Neuronal stem cell (in vitro differentiated cells): Measurements from ENCODE around the gene SEL1L3.
A peak's percentile ranks its signal among the peaks of the same experiment; 100 is the strongest.

Experiments
- DNase-seq: peaks from one replicate; pipeline ENCODE4 v3.0.0-alpha.2; 2013; ENCODE audit warnings: low spot score
- H2AFZ ChIP-seq: one replicate; pipeline ENCODE4 v1.6.1; 2013; ENCODE audit warnings: mild to moderate bottlenecking, low read length, inconsistent platforms
- H2AK5ac ChIP-seq: 2 replicates; pipeline ENCODE4 v1.6.1; 2013; ENCODE audit warnings: low read depth, mild to moderate bottlenecking, inconsistent platforms, low read length, moderate library complexity, mixed read lengths
- H2BK120ac ChIP-seq: 2 replicates; pipeline ENCODE4 v1.6.1; 2013; ENCODE audit warnings: low read depth, mild to moderate bottlenecking, inconsistent platforms, low read length, moderate library complexity, mixed read lengths
- H2BK12ac ChIP-seq: one replicate; pipeline ENCODE4 v1.6.1; 2013; ENCODE audit warnings: low read length, inconsistent platforms
- H2BK15ac ChIP-seq: 2 replicates; pipeline ENCODE4 v1.6.1; 2013; ENCODE audit warnings: mild to moderate bottlenecking, low read length, inconsistent platforms, mixed read lengths
- H2BK5ac ChIP-seq: one replicate; pipeline ENCODE4 v1.6.1; 2013; ENCODE audit warnings: inconsistent platforms, mild to moderate bottlenecking, low read length, moderate library complexity
- H3K14ac ChIP-seq: one replicate; pipeline ENCODE4 v1.6.1; 2013; ENCODE audit warnings: low read length, inconsistent platforms
- H3K18ac ChIP-seq: 2 replicates; pipeline ENCODE4 v1.6.1; 2013; ENCODE audit warnings: low read length, inconsistent platforms
- H3K23ac ChIP-seq: 2 replicates; pipeline ENCODE4 v1.6.1; 2013; ENCODE audit warnings: low read depth, mild to moderate bottlenecking, mixed read lengths, low read length, inconsistent platforms; ENCODE audit not compliant: poor library complexity
- H3K27ac ChIP-seq: replicated peaks from 3 replicates; pipeline ENCODE4 v1.5.1; 2013; ENCODE audit warnings: low read length, inconsistent platforms
- H3K27me3 ChIP-seq, 3 experiments: 2 replicates each; pipeline ENCODE4 v1.6.1; 2013; ENCODE audit warnings: low read length in 3 of 3, mild to moderate bottlenecking in 2 of 3, inconsistent platforms in 1 of 3, low read depth in 1 of 3, mixed read lengths in 1 of 3, moderate library complexity in 1 of 3; ENCODE audit not compliant: control insufficient read depth in 3 of 3, insufficient read depth in 3 of 3
- H3K36me3 ChIP-seq, 2 donors: replicated peaks in 1 of 2; 2 replicates each; pipeline ENCODE4 v1.6.1; 2013; ENCODE audit warnings: low read length in 2 of 2; ENCODE audit not compliant: control insufficient read depth in 2 of 2, insufficient read depth in 2 of 2
- H3K4ac ChIP-seq: 2 replicates; pipeline ENCODE4 v1.6.1; 2013; ENCODE audit warnings: inconsistent platforms, mild to moderate bottlenecking, low read length, moderate library complexity
- H3K4me1 ChIP-seq, 2 donors: 1 replicate in 1 of 2; 2 replicates in 1 of 2; pipeline ENCODE4 v1.6.1; 2013; ENCODE audit warnings: low read length in 2 of 2, low read depth in 1 of 2; ENCODE audit not compliant: control insufficient read depth in 2 of 2, insufficient read depth in 1 of 2
- H3K4me2 ChIP-seq: one replicate; pipeline ENCODE4 v1.6.1; 2013; ENCODE audit warnings: mild to moderate bottlenecking, low read length, inconsistent platforms; ENCODE audit not compliant: insufficient read depth, poor library complexity, severe bottlenecking
- H3K4me3 ChIP-seq, 2 donors: 2 replicates each; pipeline ENCODE4 v1.5.1; 2013; ENCODE audit warnings: low read length in 2 of 2, mild to moderate bottlenecking in 2 of 2, inconsistent platforms in 1 of 2, moderate library complexity in 1 of 2
- H3K79me1 ChIP-seq: one replicate; pipeline ENCODE4 v1.6.1; 2013; ENCODE audit warnings: low read depth, mild to moderate bottlenecking, inconsistent platforms, low read length, moderate library complexity
- H3K9ac ChIP-seq: one replicate; pipeline ENCODE4 v1.6.1; 2013; ENCODE audit warnings: mild to moderate bottlenecking, low read depth, low read length, inconsistent platforms; ENCODE audit not compliant: poor library complexity
- H3K9me3 ChIP-seq, 2 donors: replicated peaks in 1 of 2; 2 replicates each; pipeline versions ENCODE3 to v1.6.1; 2013; ENCODE audit warnings: low read length in 2 of 2, mild to moderate bottlenecking in 2 of 2, inconsistent platforms in 1 of 2, low read depth in 1 of 2, mixed read lengths in 1 of 2, moderate library complexity in 1 of 2; ENCODE audit not compliant: control insufficient read depth in 2 of 2, insufficient read depth in 1 of 2
- H4K8ac ChIP-seq: one replicate; pipeline ENCODE4 v1.6.1; 2013; ENCODE audit warnings: low read depth, mild to moderate bottlenecking, inconsistent platforms, low read length, moderate library complexity
- H4K91ac ChIP-seq: one replicate; pipeline ENCODE4 v1.6.1; 2013; ENCODE audit warnings: low read length, low read depth, mild to moderate bottlenecking, inconsistent platforms; ENCODE audit not compliant: poor library complexity
- WGBS, 2 donors: extraction: QIAGEN DNeasy Blood & Tissue Kit; methylation state at CpG; one replicate each; pipeline ENCODE4 v1.1.7; 2013; ENCODE audit warnings: missing lambda C conversion rate in 2 of 2, mixed read lengths in 1 of 2; ENCODE audit not compliant: insufficient read length in 2 of 2, insufficient replicate concordance in 1 of 2; ENCODE audit errors: extremely low coverage in 2 of 2; 5-methylcytosine and 5-hydroxymethylcytosine counted together

The SEL1L3 gene

DNA sequence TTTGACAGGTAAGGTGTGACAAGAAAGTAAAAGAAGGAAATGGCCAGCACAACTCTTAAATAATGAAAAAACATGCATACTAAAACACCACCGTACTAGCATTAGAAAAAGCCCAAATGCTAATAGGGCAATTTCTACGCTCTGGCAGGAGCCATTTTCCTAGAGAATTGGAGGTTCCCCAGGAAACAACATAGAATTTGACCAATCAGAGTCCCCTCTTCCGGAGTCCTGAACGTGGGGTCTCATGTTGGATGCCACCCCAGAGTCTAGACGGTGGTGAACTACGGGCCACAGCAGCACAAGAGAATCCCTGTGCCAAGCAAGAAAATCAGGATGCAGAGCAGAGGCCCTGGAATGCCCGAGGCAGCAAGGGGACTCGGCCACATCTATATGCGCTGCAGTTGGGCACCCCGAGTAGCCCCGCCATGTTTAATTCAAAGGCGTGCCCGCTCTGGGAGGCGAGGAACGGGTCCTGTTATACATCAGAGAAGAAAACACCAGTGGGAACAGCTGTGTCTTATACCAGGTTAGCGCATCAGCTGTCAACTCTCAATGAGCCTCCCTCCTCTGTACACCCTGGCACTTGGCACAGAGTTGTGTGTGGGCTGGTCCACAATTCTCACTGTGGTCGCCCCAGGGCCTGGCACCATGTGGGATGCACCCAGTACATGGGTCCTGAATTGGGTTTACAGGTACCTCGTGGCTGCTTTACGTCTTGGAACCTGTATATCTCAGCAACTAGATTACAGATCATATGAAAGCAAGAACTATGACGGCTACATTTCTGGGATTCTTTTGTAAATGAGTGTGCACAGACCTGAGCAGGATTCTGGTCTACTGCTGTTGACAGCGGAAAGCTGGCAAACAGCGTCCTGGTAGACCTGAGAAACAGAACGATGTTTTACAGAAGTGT lies 52.1 kb downstream of the SEL1L3 start:
- Histone ChIP-seq H3K4me1 (peaks cover 13 to 16% of the 10 kb centered on the region in 2 donors), H3K36me3 (peaks cover 0 to 3% of the 10 kb centered on the region in 2 donors), H3K9me3 (peaks cover 0 to 2% of the 10 kb centered on the region in 2 donors), H3K4ac (no peak overlapping the region), H3K27me3 (no peaks in the 10 kb centered on the region), H3K23ac (no peak overlapping the region), H2AK5ac (no peak overlapping the region), H2BK120ac (no peak overlapping the region), H2AFZ (peak overlapping the region; percentile 15), H2BK12ac (no peak overlapping the region), H4K91ac (no peak overlapping the region), H3K4me3 (no peak overlapping the region), H4K8ac (no peak overlapping the region), H3K9ac (no peak overlapping the region), H3K4me2 (no peak overlapping the region), H3K27ac (no peak overlapping the region), H2BK5ac (no peak overlapping the region), H3K79me1 (no peaks in the 10 kb centered on the region), H2BK15ac (no peak overlapping the region), H3K18ac (peak overlapping the region; percentile 16), H3K14ac (no peak overlapping the region)
- DNase-seq, result no peak
- WGBS, 2 donors, result no CpG with 5 or more reads among the region's 23 CpGs

- H3K9ac ChIP-seq, result peak overlapping the region; percentile 47
- H3K4me2 ChIP-seq, result no peak overlapping the region
- no peak overlapping the region for H2BK120ac ChIP-seq
- no peak overlapping the region for H2BK5ac ChIP-seq
- WGBS, 2 donors, result no CpG with 5 or more reads among the region's 4 CpGs
- no peak overlapping the region for H2BK12ac ChIP-seq
- no peak overlapping the region for H3K4me3 ChIP-seq
- peak overlapping the region; percentile 20 for H2BK15ac ChIP-seq
- no peaks in the 10 kb centered on the region for H3K27me3 ChIP-seq
- H3K4me1 ChIP-seq, result peaks cover 12 to 16% of the 10 kb centered on the region in 2 donors
- no peak overlapping the region for H3K14ac ChIP-seq
- no peak overlapping the region for H3K4ac ChIP-seq
- peak overlapping the region; percentile 61 for H3K23ac ChIP-seq
- H3K36me3 ChIP-seq, result peaks cover 0 to 3% of the 10 kb centered on the region in 2 donors
- H3K9me3 ChIP-seq, result peaks cover 0 to 2% of the 10 kb centered on the region in 2 donors
- H4K91ac ChIP-seq, result no peak overlapping the region
- H3K18ac ChIP-seq, result peak overlapping the region; percentile 67
- peak overlapping the region; percentile 21 for H3K27ac ChIP-seq
- H3K79me1 ChIP-seq, result no peaks in the 10 kb centered on the region
- no peak overlapping the region for H4K8ac ChIP-seq
- DNase-seq, result no peak
- H2AK5ac ChIP-seq, result peak overlapping the region; percentile 78
- peak overlapping the region; percentile 15 for H2AFZ ChIP-seq
Observed at GRCh38 chr4:25809996-25810395, 52.8 kb downstream of the SEL1L3 start.

GRCh38 chr4:25807102-25807728 lies 55.6 kb downstream of the SEL1L3 start:
- H2BK12ac ChIP-seq, result no peak overlapping the region
- H3K9me3 ChIP-seq, result peaks cover 0 to 2% of the 10 kb centered on the region in 2 donors
- no peak overlapping the region for H2BK5ac ChIP-seq
- H3K79me1 ChIP-seq, result no peaks in the 10 kb centered on the region
- peaks cover 2 to 4% of the 10 kb centered on the region in 2 donors for H3K4me1 ChIP-seq
- WGBS, 2 donors, result no CpG with 5 or more reads among the region's 8 CpGs
- no peak overlapping the region for H4K8ac ChIP-seq
- no peak overlapping the region for H3K27ac ChIP-seq
- H3K14ac ChIP-seq, result no peak overlapping the region
- H3K23ac ChIP-seq, result no peak overlapping the region
- no peak overlapping the region for H2AK5ac ChIP-seq
- no peak overlapping the region for H3K9ac ChIP-seq
- H3K36me3 ChIP-seq, result peaks cover 0 to 6% of the 10 kb centered on the region in 2 donors
- no peak overlapping the region for H2BK120ac ChIP-seq
- no peak overlapping the region for H3K4me3 ChIP-seq
- H3K4me2 ChIP-seq, result no peak overlapping the region
- DNase-seq, result no peak
- no peak overlapping the region for H3K4ac ChIP-seq
- H3K27me3 ChIP-seq, result no peaks in the 10 kb centered on the region
- no peak overlapping the region for H2BK15ac ChIP-seq
- no peak overlapping the region for H3K18ac ChIP-seq
- peak overlapping the region; percentile 36 for H2AFZ ChIP-seq
- H4K91ac ChIP-seq, result no peak overlapping the region

- Histone ChIP-seq H3K4me3 (no peak overlapping the region), H3K4ac (no peak overlapping the region), H3K36me3 (peaks cover 0 to 12% of the 10 kb centered on the region in 2 donors), H4K8ac (no peak overlapping the region), H3K9me3 (peaks cover 0 to 2% of the 10 kb centered on the region in 2 donors), H4K91ac (no peak overlapping the region), H2AK5ac (no peak overlapping the region), H3K79me1 (no peaks in the 10 kb centered on the region), H3K14ac (no peak overlapping the region), H2BK5ac (no peak overlapping the region), H3K27ac (no peak overlapping the region), H2BK120ac (no peak overlapping the region), H3K4me1 (peaks cover 2 to 4% of the 10 kb centered on the region in 2 donors), H2BK12ac (no peak overlapping the region), H2BK15ac (no peak overlapping the region), H2AFZ (no peak overlapping the region), H3K18ac (no peak overlapping the region), H3K23ac (no peak overlapping the region), H3K27me3 (no peaks in the 10 kb centered on the region), H3K4me2 (no peak overlapping the region), H3K9ac (no peak overlapping the region)
- no CpG with 5 or more reads among the region's 6 CpGs for WGBS, 2 donors
- DNase-seq, result no peak
Observed at GRCh38 chr4:25805255-25805860, 57.4 kb downstream of the SEL1L3 start.
